ENCODE data around the gene CFAP221. TPM values are rescaled to one million over a fixed set of nuclear protein-coding genes. Genes with fewer than 3 reads are reported as not detected.

Gene CFAP221
- total and polyA plus RNA-seq, 2 experiments from 2014 or later, result 0.16 TPM; not detected in 1

- Histone ChIP-seq H3K27me3 (replicated peaks; ENCODE audit: insufficient read depth) (peaks cover 14% of the 10 kb centered on the region), H4K20me1 (ENCODE audit: insufficient read depth) (no peaks in the 10 kb centered on the region), H3K9me3 (ENCODE audit: low read depth) (no peaks in the 10 kb centered on the region), H3K4me1 (ENCODE audit: insufficient read depth) (no peaks in the 10 kb centered on the region), H3K4me2 (ENCODE audit: unreplicated experiment) (no peak overlapping the region), H3F3A (ENCODE audit: insufficient read depth) (no peaks in the 10 kb centered on the region), H3K27ac (no peak overlapping the region), H3K4me3 (no peak overlapping the region), H3K9ac (no peak overlapping the region), H3K79me2 (ENCODE audit: insufficient read depth) (no peaks in the 10 kb centered on the region), H2AFZ (no peak overlapping the region), H3K9me2 (ENCODE audit: insufficient read depth) (no peaks in the 10 kb centered on the region), H3K36me3 (ENCODE audit: low read depth) (no peaks in the 10 kb centered on the region)
- DNase-seq, result no peak
- 26 to 28% methylated on average over 3 of the region's 3 CpGs for WGBS, 2 experiments (ENCODE audit: low coverage in 1 of 2, low lambda C conversion rate in 2 of 2, missing lambda C conversion rate in 2 of 2)
- TF ChIP-seq EZH2 (IDR thresholded peaks at IDR 0.05; ENCODE audit: insufficient read depth, poor library complexity, severe bottlenecking) (no peak), EZH2phosphoT487 (IDR thresholded peaks at IDR 0.05; ENCODE audit: insufficient read depth, low read depth) (no peak)
- in situ Hi-C loops (cut with MboI), result no loop called here
Measured at GRCh38 chr2:119586085-119586484, 41.8 kb downstream of the CFAP221 start.

- H3K4me3 ChIP-seq, result no peak overlapping the region
- WGBS, 2 experiments (ENCODE audit: low coverage in 1 of 2, low lambda C conversion rate in 2 of 2, missing lambda C conversion rate in 2 of 2), result 31 to 32% methylated on average over 3 of the region's 3 CpGs
- no peaks in the 10 kb centered on the region for H3K79me2 ChIP-seq (ENCODE audit: insufficient read depth)
- no peaks in the 10 kb centered on the region for H3K36me3 ChIP-seq (ENCODE audit: low read depth)
- no peak overlapping the region for H2AFZ ChIP-seq
- no peak for DNase-seq
- H3K4me1 ChIP-seq (ENCODE audit: insufficient read depth), result no peaks in the 10 kb centered on the region
- H3K9me3 ChIP-seq (ENCODE audit: low read depth), result no peaks in the 10 kb centered on the region
- H3K27me3 ChIP-seq (replicated peaks; ENCODE audit: insufficient read depth), result peaks cover 9% of the 10 kb centered on the region
- no peaks in the 10 kb centered on the region for H3K9me2 ChIP-seq (ENCODE audit: insufficient read depth)
- no peaks in the 10 kb centered on the region for H4K20me1 ChIP-seq (ENCODE audit: insufficient read depth)
- no peaks in the 10 kb centered on the region for H3F3A ChIP-seq (ENCODE audit: insufficient read depth)
- no peak overlapping the region for H3K27ac ChIP-seq
- in situ Hi-C loops (cut with MboI), result no loop called here
- TF ChIP-seq EZH2 (IDR thresholded peaks at IDR 0.05; ENCODE audit: insufficient read depth, poor library complexity, severe bottlenecking) (no peak), EZH2phosphoT487 (IDR thresholded peaks at IDR 0.05; ENCODE audit: insufficient read depth, low read depth) (no peak)
- no peak overlapping the region for H3K9ac ChIP-seq
- no peak overlapping the region for H3K4me2 ChIP-seq (ENCODE audit: unreplicated experiment)
Measured at GRCh38 chr2:119590873-119591272, 46.6 kb downstream of the CFAP221 start.

GRCh38 chr2:119591523-119591922 is 47.3 kb downstream of the CFAP221 start:
- no peaks in the 10 kb centered on the region for H3K9me3 ChIP-seq (ENCODE audit: low read depth)
- H3K9ac ChIP-seq, result no peak overlapping the region
- no peak for TF ChIP-seq EZH2 (IDR thresholded peaks at IDR 0.05; ENCODE audit: insufficient read depth, poor library complexity, severe bottlenecking)
- TF ChIP-seq EZH2phosphoT487 (IDR thresholded peaks at IDR 0.05; ENCODE audit: insufficient read depth, low read depth), result no peak
- no peak overlapping the region for H3K4me2 ChIP-seq (ENCODE audit: unreplicated experiment)
- 77 to 88% methylated on average over 3 of the region's 3 CpGs for WGBS, 2 experiments (ENCODE audit: low coverage in 1 of 2, low lambda C conversion rate in 2 of 2, missing lambda C conversion rate in 2 of 2)
- H3K27ac ChIP-seq, result no peak overlapping the region
- DNase-seq, result no peak
- no peaks in the 10 kb centered on the region for H3K9me2 ChIP-seq (ENCODE audit: insufficient read depth)
- H3K4me3 ChIP-seq, result no peak overlapping the region
- no peaks in the 10 kb centered on the region for H3K4me1 ChIP-seq (ENCODE audit: insufficient read depth)
- H2AFZ ChIP-seq, result no peak overlapping the region
- H4K20me1 ChIP-seq (ENCODE audit: insufficient read depth), result no peaks in the 10 kb centered on the region
- H3K27me3 ChIP-seq (replicated peaks; ENCODE audit: insufficient read depth), result peaks cover 16% of the 10 kb centered on the region
- no peaks in the 10 kb centered on the region for H3F3A ChIP-seq (ENCODE audit: insufficient read depth)
- no peaks in the 10 kb centered on the region for H3K79me2 ChIP-seq (ENCODE audit: insufficient read depth)
- no peaks in the 10 kb centered on the region for H3K36me3 ChIP-seq (ENCODE audit: low read depth)
- in situ Hi-C loops (cut with MboI), result no loop called here

GRCh38 chr2:119592436-119592835 is 48.2 kb downstream of the CFAP221 start:
- no peaks in the 10 kb centered on the region for H3K4me1 ChIP-seq (ENCODE audit: insufficient read depth)
- in situ Hi-C loops (cut with MboI), result no loop called here
- H3K4me2 ChIP-seq (ENCODE audit: unreplicated experiment), result no peak overlapping the region
- no peak overlapping the region for H3K4me3 ChIP-seq
- H3K9ac ChIP-seq, result no peak overlapping the region
- TF ChIP-seq EZH2phosphoT487 (IDR thresholded peaks at IDR 0.05; ENCODE audit: insufficient read depth, low read depth) (no peak), EZH2 (IDR thresholded peaks at IDR 0.05; ENCODE audit: insufficient read depth, poor library complexity, severe bottlenecking) (no peak)
- no peak for DNase-seq
- no peak overlapping the region for H3K27ac ChIP-seq
- no peaks in the 10 kb centered on the region for H3K36me3 ChIP-seq (ENCODE audit: low read depth)
- H4K20me1 ChIP-seq (ENCODE audit: insufficient read depth), result no peaks in the 10 kb centered on the region
- no peaks in the 10 kb centered on the region for H3F3A ChIP-seq (ENCODE audit: insufficient read depth)
- WGBS, 2 experiments (ENCODE audit: low coverage in 1 of 2, low lambda C conversion rate in 2 of 2, missing lambda C conversion rate in 2 of 2), result 41 to 44% methylated on average over 5 of the region's 5 CpGs
- H3K9me2 ChIP-seq (ENCODE audit: insufficient read depth), result no peaks in the 10 kb centered on the region
- peaks cover 23% of the 10 kb centered on the region for H3K27me3 ChIP-seq (replicated peaks; ENCODE audit: insufficient read depth)
- H3K79me2 ChIP-seq (ENCODE audit: insufficient read depth), result no peaks in the 10 kb centered on the region
- no peaks in the 10 kb centered on the region for H3K9me3 ChIP-seq (ENCODE audit: low read depth)
- no peak overlapping the region for H2AFZ ChIP-seq

- Histone ChIP-seq H3K4me3 (no peak overlapping the region), H3K4me2 (ENCODE audit: unreplicated experiment) (no peak overlapping the region), H4K20me1 (ENCODE audit: insufficient read depth) (no peaks in the 10 kb centered on the region), H3K9me3 (ENCODE audit: low read depth) (no peaks in the 10 kb centered on the region), H3K79me2 (ENCODE audit: insufficient read depth) (no peaks in the 10 kb centered on the region), H3F3A (ENCODE audit: insufficient read depth) (no peaks in the 10 kb centered on the region), H3K27ac (no peak overlapping the region), H3K36me3 (ENCODE audit: low read depth) (no peaks in the 10 kb centered on the region), H3K9ac (no peak overlapping the region), H3K4me1 (ENCODE audit: insufficient read depth) (no peaks in the 10 kb centered on the region), H3K27me3 (replicated peaks; ENCODE audit: insufficient read depth) (peaks cover 32% of the 10 kb centered on the region; the same call in 1 of the 2 replicates), H3K9me2 (ENCODE audit: insufficient read depth) (no peaks in the 10 kb centered on the region), H2AFZ (no peak overlapping the region)
- no peak for TF ChIP-seq EZH2phosphoT487 (IDR thresholded peaks at IDR 0.05; ENCODE audit: insufficient read depth, low read depth)
- TF ChIP-seq EZH2 (IDR thresholded peaks at IDR 0.05; ENCODE audit: insufficient read depth, poor library complexity, severe bottlenecking), result no peak
- DNase-seq, result no peak
- in situ Hi-C loops (cut with MboI), result no loop called here
- WGBS, 2 experiments (ENCODE audit: low coverage in 1 of 2, low lambda C conversion rate in 2 of 2, missing lambda C conversion rate in 2 of 2), result 51 to 54% methylated on average over 6 of the region's 6 CpGs
Measured at GRCh38 chr2:119596638-119597037, 52.4 kb downstream of the CFAP221 start.

Measured in GM23248 (cell line).